Gastroesophageal sphincter (tissue), 3 donors: ENCODE measurements around the gene SETMAR.

ENCODE experiments used
- EP300 ChIP-seq: sonication (generic); formaldehyde crosslinking; IDR thresholded peaks from one replicate; pipeline ENCODE4 v1.6.1; 2017; ENCODE audit warnings: antibody characterized with exemption, mild to moderate bottlenecking
- POLR2A ChIP-seq, 2 donors: fragments of 450-650 bp; IDR thresholded peaks; one replicate each; pipeline ENCODE4 v1.6.1; 2017; ENCODE audit warnings: antibody characterized with exemption in 2 of 2, mild to moderate bottlenecking in 2 of 2, moderate library complexity in 1 of 2
- POLR2AphosphoS5 ChIP-seq: sonication (generic); formaldehyde crosslinking; IDR thresholded peaks from one replicate; pipeline ENCODE4 v1.6.1; 2017; ENCODE audit warnings: antibody characterized with exemption
- TF ChIP-seq, protein P1 (sequence below), 4 experiments: fragments of 200-600 bp in 2 of 4; fragments of 450-650 bp in 2 of 4; sonication (generic) in 1 of 4; IDR thresholded peaks; one replicate each; pipeline ENCODE4 v1.5.1; 2017 to 2019; ENCODE audit warnings: antibody characterized with exemption in 4 of 4, mild to moderate bottlenecking in 2 of 4, moderate library complexity in 2 of 4

DNA sequence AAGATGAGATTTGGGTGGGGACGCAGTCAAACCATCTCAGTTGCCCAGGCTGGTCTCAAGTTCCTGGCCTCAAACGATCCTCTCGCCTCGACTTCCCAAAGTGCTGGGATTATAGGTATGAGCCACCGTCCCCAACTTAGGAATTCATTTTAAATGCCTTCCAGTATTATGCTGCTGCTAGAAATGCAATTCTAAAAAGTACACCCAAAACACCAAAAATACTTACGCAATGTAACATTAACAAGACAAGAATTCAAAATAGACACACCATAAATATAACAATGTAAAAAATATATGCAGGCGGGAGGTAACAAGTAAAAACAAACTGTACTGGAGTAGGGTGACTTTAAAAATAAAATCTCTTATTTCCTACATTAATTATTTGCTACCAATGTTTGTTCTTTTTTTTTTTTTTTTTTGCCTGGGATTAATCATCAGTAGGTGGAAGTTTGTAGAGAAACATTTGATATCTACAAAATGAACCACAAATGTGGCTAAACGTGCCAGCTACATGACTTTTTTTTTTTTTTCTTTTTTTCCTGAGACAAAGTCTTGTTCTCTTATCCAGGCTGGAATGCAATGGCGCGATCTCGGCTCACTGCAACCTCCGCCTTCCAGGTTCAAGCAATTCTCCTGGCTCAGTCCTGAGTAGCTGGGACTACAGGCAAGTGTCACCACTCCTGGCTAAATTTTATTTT is 56.8 kb downstream of the SETMAR start:
- TF ChIP-seq, protein P1, sequence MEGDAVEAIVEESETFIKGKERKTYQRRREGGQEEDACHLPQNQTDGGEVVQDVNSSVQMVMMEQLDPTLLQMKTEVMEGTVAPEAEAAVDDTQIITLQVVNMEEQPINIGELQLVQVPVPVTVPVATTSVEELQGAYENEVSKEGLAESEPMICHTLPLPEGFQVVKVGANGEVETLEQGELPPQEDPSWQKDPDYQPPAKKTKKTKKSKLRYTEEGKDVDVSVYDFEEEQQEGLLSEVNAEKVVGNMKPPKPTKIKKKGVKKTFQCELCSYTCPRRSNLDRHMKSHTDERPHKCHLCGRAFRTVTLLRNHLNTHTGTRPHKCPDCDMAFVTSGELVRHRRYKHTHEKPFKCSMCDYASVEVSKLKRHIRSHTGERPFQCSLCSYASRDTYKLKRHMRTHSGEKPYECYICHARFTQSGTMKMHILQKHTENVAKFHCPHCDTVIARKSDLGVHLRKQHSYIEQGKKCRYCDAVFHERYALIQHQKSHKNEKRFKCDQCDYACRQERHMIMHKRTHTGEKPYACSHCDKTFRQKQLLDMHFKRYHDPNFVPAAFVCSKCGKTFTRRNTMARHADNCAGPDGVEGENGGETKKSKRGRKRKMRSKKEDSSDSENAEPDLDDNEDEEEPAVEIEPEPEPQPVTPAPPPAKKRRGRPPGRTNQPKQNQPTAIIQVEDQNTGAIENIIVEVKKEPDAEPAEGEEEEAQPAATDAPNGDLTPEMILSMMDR (IDR thresholded peaks at IDR 0.05) = no peak
- TF ChIP-seq POLR2AphosphoS5 (no peak), POLR2A (IDR thresholded peaks at IDR 0.05) (no peak), EP300 (no peak)
